GM19372 (cell line): Measurements from ENCODE around the gene REL.
A peak's percentile ranks its signal among the peaks of the same experiment; 100 is the strongest.
"Not testable (repeated sequence)": the region's sequence is repeated elsewhere in the genome, so short reads cannot be mapped to it uniquely, and the experiment has no call there.

Experiments
- ATAC-seq: cut with Tn5 transposase; IDR thresholded peaks from one replicate; pipeline ENCODE4 v1.9.1; 2021; ENCODE audit warnings: mild to moderate bottlenecking, low read depth, moderate library complexity; ENCODE audit not compliant: unreplicated experiment

REL gene

DNA sequence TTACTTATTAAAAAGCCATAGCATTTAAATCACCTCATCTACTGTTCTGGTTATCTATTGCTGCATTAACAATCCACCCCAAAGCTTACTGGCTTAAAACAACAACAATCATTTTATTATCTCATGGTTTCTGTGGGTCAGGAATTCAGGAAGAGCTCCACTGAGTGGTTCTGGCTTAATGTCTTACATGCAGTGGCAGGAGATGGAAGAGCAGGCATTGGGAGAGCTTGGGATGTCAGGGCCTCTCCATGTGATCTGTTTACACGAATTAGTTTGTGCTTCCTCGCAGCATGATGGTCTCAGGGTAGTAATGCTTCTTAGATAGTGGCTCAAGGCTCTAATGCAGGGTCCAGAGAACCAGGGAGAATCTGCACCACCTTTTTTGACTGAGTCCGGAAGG lies 14.4 kb upstream of the REL start:
- ATAC-seq = no peak

DNA sequence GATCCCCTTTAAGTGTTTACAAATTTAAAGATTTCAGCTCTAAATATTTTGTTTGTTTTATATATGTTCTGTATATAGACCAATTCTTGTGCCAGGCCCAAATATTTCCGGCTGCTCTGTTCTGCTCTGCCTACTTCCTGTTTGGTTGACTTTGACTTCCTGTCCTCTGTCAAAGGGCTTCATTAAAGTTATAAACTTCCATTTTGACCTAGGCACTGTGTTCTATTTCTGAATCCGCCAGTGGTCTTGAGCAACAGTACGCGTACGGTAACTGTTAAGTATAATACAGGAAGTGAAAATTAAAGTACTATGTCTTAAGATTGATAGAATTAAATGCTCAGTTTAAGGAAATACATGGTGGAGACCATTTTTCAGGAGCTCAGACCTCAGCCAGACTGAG lies 13.5 kb upstream of the REL start:
- no peak for ATAC-seq

DNA sequence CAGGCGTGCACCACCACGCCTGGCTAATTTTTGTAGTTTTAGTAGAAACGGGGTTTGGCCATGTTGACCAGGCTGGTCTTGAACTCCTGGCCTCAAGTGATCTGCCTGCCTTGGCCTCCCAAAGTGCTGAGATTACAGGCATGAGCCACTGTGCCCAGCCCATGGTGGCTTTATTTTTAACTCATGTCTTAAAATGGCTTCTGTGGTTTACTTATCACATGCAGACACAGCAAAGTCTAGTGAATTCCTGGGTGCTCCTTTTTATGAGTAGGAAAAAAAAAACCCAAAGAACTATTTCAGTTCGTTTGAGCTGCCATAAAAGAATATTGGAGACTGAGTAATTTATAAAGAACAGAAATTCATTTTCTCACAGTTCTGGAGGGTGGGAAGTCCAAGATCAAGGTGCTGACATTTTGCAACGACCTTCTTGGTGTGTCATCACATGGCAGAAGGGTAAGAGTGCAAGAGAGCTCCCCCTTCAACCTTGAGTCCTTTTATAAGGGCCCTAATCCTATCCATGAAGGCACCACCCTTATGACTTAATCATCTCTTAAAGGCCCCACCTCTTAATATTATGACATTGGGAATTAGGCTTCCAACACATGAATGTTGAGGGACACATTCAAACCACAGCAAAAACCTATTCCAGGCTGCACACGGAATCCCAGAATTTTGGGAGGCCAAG lies 12.6 kb upstream of the REL start:
- ATAC-seq = no peak

GRCh38 chr2:60872510-60872928 lies 8.9 kb upstream of the REL start:
- ATAC-seq = no peak

- peak; percentile 79 for ATAC-seq
Observed at GRCh38 chr2:60873381-60873780, 8.0 kb upstream of the REL start.

GRCh38 chr2:60875520-60875919 lies 5.9 kb upstream of the REL start:
- no peak for ATAC-seq

DNA sequence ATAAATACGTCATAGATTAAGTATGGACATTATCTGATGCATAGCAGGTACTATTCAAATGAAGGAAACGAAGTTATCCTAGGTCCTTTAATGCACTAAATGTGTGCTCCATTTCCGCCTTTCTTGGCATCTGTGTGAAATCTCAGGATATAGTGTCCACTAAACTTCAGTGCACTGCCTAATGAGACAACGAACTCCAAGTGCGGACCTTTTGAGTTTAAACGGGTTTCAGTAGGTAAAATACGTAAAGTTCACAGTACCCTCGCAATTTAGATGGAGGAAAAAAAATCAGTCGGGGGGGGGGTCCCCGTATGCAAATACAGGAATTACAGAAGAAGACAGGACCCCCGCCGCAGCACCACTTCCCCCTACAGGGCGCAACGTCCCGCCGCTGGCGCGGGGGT lies 729 bp upstream of the REL start:
- ATAC-seq = peak; percentile 1

DNA sequence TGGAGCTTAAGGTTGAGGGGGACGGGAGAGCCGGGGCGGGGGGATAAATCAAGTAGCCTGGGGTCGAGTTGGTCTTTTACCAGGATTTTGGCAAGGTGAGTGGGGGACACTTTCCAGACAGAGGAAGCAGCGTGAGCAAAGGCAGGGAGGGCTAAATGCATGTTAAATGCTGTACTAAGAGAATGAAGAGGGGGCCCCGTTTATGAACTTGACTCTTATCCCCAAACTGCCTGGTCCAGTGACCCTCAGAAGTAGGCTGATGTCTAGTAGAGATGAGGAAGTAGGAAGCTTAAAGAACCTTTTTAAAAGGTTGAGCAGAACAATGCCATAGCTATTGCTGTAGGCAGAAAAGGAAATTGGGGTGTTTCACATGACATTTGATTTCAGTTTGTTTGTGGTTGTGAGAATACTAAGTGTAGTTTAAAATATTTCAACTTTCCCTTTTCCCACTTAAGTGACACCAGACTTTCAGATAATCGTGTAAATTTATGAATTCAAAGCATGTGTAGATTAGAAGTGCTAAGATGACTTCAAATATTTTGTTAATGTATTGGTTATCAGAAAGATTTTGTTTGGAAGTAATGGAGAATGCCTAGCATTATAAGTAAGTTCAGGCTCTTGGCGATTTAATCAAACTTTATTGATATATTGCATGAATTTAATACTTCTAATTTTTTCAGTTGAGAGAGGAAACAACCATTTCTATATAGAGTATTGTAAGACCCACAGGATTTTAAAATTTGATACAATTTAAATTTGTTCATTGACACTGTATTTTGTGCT lies 1.8 kb downstream of the REL start:
- no peak for ATAC-seq

GRCh38 chr2:60883896-60884295 lies 2.5 kb downstream of the REL start:
- no peak for ATAC-seq

DNA sequence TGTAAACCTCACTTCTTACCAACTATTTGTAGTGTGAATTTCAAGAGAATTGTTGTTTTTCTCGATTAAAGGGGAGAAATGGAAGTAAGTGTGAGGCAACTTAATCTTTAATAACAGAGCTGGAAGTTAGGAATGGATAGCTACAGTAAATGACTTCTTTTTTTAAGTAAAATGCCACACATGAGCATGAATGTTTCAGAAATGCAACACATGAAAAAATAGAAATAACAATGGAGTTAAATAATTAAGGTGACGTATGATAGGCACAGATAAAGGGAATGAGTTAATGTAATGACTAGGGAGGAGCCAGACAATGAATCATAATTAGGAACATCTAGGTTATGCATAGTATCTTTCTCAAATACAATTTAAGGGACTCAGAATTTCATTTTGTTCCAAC lies 3.4 kb downstream of the REL start:
- no peak for ATAC-seq

DNA sequence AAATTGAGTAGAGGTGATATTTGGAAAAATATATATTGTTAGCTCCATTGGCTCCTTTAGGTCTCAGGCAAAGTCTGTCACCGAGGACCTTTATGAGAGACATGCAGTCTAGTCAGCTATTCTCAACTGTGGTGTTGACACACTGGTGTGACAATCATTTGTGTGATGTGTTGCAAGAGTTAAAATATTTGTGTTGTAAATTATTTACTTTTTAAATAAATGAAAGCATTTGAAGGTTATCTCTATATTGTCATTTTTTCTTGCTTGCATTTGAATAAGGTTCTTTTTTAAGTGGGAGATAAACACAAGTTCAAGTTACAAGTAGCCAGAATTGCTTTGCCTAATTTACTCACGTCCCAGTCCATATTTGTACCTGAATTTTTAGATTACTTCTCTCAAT lies 4.3 kb downstream of the REL start:
- ATAC-seq = no peak

- ATAC-seq = no peak
Observed at GRCh38 chr2:60886991-60887390, 5.6 kb downstream of the REL start.

DNA sequence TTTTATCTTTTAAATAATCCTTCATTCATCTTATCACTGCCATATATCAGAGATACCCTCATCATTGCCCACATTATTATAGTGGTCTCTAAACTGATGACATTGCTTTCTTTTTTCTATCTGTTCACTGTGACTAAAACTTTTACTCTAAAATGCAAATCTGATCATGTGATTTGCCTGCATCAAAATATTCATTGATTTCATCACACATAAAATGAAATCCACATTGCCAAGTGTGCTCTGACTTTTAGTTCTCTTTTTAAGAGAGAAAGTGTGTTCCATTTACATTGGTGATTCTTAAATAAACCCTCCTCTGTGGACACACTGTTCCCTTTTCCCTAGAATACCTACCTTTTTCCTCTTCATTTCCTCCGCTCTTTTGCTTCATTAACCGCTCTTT lies 7.5 kb downstream of the REL start:
- ATAC-seq = no peak

- ATAC-seq = not testable (repeated sequence)
Observed at GRCh38 chr2:60889581-60890392, 8.4 kb downstream of the REL start.

DNA sequence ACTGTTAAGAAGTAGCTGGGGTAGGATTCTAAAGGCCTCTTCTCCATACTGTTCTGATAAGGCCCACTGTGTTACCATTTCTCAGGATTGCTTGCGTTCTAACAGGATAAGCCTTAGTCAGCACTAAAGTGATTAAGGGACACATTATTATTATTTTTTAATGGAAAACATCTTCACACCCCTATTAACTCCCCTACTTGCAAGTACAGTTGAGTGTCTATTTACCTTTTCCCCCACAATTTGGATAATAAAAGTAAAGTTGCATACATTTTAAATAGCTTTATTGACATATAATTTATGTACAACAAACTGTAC lies 9.0 kb downstream of the REL start:
- no peak for ATAC-seq

DNA sequence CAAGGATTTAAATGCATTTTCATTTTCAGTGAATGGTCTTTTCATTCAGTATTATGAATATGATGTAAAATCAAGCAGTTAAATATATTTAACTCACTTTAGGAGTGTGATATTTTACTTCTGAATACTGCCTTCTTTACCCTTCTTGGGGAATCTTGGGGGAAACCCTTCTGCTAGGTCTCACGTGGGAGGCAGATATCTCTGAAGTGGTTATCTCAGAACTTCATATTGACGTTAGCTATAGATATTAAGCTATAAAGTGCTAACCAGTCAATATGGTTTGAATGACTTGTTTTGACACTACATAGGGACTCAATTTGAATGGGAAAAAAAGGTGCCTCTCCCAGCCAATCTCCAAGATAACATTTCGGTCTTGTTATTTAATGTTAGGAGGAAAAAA lies 9.8 kb downstream of the REL start:
- ATAC-seq = no peak

GRCh38 chr2:60898567-60898966 lies 17.2 kb downstream of the REL start:
- no peak for ATAC-seq

DNA sequence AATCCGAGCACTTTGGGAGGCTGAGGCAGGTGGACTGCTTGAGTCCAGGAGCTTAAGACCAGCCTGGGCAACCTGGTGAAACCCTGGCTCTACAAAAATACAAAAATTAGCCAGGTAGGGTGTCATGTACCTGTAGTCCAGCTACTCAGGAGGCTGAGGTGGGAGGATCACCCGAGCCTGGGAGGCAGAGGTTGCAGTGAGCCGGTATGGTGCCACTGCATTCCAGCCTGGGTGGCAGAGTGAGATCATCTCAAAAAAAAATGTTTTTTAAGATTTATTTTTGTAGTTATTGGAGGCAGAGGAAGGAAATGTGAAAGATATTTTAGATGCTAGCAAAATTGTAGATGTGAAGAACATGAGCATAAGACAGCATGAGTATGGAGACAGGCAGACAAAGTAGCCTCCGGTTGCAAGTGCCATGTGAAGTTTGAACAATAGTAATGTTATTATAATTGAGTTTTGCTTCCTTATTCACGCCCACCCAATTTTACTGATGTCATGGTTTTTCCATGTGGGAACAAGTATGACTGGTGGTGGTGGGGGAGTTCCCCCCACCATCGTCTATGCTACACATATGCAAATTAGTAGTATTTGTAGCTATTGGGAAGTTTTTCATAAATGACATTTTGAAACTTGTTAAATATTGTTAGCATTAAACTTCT lies 18.0 kb downstream of the REL start:
- peak; percentile 68 for ATAC-seq

GRCh38 chr2:60899892-60900249 lies 18.5 kb downstream of the REL start:
- ATAC-seq = peak; percentile 54

DNA sequence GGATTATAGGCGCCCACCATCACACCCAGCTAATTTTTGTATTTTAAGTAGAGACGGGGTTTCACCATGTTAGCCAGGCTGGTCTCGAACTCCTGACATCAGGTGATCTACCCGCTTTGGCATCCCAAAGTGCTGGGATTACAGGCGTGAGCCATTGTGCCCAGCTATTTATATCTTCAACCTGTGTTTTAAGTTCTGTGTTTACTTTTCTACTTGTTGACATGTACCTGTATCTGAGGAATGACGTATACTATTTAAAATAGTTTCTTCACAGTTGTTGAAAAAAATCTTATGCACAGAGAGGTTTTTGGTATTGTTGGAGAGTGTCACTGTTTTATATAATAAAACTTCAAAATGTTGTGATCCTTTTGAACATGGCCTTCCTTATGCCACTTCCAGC lies 19.9 kb downstream of the REL start:
- not testable (repeated sequence) for ATAC-seq

GRCh38 chr2:60905867-60906266 lies 24.5 kb downstream of the REL start:
- ATAC-seq = not testable (repeated sequence)
